Neuron (in vitro differentiated cells): ENCODE data around the gene LAD1.

Experiments used
- H2AFZ ChIP-seq: one replicate; pipeline ENCODE4 v1.6.1; 2013; ENCODE audit warnings: low read depth, mild to moderate bottlenecking, inconsistent platforms, low read length, moderate library complexity
- H3K27me3 ChIP-seq: one replicate; pipeline ENCODE4 v1.6.1; 2013; ENCODE audit warnings: low read length; ENCODE audit not compliant: insufficient read depth
- H3K36me3 ChIP-seq: one replicate; pipeline ENCODE4 v1.6.1; 2013; ENCODE audit warnings: low read length; ENCODE audit not compliant: insufficient read depth
- H3K4me1 ChIP-seq: one replicate; pipeline ENCODE4 v1.6.1; 2013; ENCODE audit warnings: low read length; ENCODE audit not compliant: insufficient read depth
- H3K4me3 ChIP-seq: 2 replicates; pipeline ENCODE4 v1.5.1; 2013; ENCODE audit warnings: mild to moderate bottlenecking, low read length, moderate library complexity
- H3K9me3 ChIP-seq: one replicate; pipeline ENCODE4 v1.6.1; 2013; ENCODE audit warnings: low read length

LAD1 gene, protein sequence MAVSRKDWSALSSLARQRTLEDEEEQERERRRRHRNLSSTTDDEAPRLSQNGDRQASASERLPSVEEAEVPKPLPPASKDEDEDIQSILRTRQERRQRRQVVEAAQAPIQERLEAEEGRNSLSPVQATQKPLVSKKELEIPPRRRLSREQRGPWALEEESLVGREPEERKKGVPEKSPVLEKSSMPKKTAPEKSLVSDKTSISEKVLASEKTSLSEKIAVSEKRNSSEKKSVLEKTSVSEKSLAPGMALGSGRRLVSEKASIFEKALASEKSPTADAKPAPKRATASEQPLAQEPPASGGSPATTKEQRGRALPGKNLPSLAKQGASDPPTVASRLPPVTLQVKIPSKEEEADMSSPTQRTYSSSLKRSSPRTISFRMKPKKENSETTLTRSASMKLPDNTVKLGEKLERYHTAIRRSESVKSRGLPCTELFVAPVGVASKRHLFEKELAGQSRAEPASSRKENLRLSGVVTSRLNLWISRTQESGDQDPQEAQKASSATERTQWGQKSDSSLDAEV

GRCh38 chr1:201399018-201399351 lies at the start of gene LAD1:
LAD1 (minus strand) TSS chr1:201399324; CDS start chr1:201399306, 18 bp downstream.
- Histone ChIP-seq H3K4me3 (no peak within 1 kb of the TSS), H3K4me1 (no peaks in the 10 kb centered on the region)

GRCh38 chr1:201447903-201448871 lies 49.1 kb upstream of the LAD1 start:
- no peaks in the 10 kb centered on the region for H3K36me3 ChIP-seq
- H3K9me3 ChIP-seq = no peaks in the 10 kb centered on the region
- no peak overlapping the region for H2AFZ ChIP-seq
- H3K27me3 ChIP-seq = peaks cover 5% of the 10 kb centered on the region
- H3K4me3 ChIP-seq = no peak overlapping the region
- H3K4me1 ChIP-seq = peaks cover 22% of the 10 kb centered on the region

More at GRCh38 chr1:201399018-201399351, at the start of gene LAD1:
- peaks cover 78% of the 10 kb centered on the region for H3K27me3 ChIP-seq
- H3K9me3 ChIP-seq = no peaks in the 10 kb centered on the region
- no peaks in the 10 kb centered on the region for H3K36me3 ChIP-seq
- H2AFZ ChIP-seq = no peak within 1 kb of the TSS

- peaks cover 15% of the 10 kb centered on the region for H3K4me1 ChIP-seq
- peaks cover 5% of the 10 kb centered on the region for H3K27me3 ChIP-seq
- H3K4me3 ChIP-seq = no peak overlapping the region
- no peaks in the 10 kb centered on the region for H3K36me3 ChIP-seq
- H3K9me3 ChIP-seq = no peaks in the 10 kb centered on the region
- H2AFZ ChIP-seq = no peak overlapping the region
Measured at GRCh38 chr1:201445310-201445709, 46.2 kb upstream of the LAD1 start.

DNA sequence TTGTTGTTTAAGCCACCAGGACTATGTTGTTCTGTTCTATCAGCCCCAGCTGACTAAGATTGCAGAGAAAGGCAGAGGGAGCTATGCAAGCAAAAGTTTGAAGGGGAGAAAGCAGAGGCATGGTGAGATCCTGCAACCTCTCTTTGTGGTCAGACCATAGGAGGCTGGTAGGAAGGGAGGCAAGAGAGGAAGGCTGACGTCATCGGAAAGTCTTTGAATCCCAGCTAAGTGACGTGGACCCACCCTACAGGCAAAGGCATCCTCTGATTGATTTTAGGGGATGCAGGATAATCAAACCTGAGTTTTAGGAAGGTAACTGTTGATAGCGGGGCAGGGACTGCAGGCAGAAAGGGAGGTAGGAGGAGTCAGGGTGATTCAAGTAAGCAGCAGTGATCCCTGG lies 45.7 kb upstream of the LAD1 start:
- Histone ChIP-seq H3K4me1 (peaks cover 15% of the 10 kb centered on the region), H2AFZ (no peak overlapping the region), H3K27me3 (peaks cover 5% of the 10 kb centered on the region), H3K36me3 (no peaks in the 10 kb centered on the region), H3K4me3 (no peak overlapping the region), H3K9me3 (no peaks in the 10 kb centered on the region)

GRCh38 chr1:201443747-201444146 lies 44.6 kb upstream of the LAD1 start:
- no peaks in the 10 kb centered on the region for H3K9me3 ChIP-seq
- no peak overlapping the region for H2AFZ ChIP-seq
- H3K4me3 ChIP-seq = no peak overlapping the region
- no peaks in the 10 kb centered on the region for H3K36me3 ChIP-seq
- H3K4me1 ChIP-seq = peaks cover 9% of the 10 kb centered on the region
- H3K27me3 ChIP-seq = peaks cover 5% of the 10 kb centered on the region

DNA sequence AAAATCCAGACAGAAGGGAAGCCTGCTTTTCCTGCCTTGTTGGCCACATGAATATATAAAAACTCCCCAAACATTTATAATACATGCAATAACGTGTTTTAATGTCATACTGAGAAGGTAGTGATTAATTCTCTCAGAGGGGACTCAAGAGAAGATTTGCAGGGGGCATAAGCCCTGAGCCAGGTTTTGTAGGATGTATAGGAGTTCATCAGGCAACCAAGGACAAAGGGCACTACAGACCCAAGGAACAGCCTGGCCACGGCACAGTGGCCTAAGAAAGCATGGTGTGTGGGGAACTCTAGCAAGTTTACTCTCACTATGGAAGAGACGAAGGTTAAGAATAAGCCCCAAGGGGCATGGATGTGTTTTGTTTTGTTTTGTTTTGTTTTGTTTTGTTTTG lies 37.8 kb upstream of the LAD1 start:
- Histone ChIP-seq H3K4me1 (peaks cover 5% of the 10 kb centered on the region), H3K4me3 (no peak overlapping the region), H3K27me3 (no peaks in the 10 kb centered on the region), H3K36me3 (no peaks in the 10 kb centered on the region), H3K9me3 (no peaks in the 10 kb centered on the region), H2AFZ (no peak overlapping the region)

GRCh38 chr1:201436393-201436792 lies 37.3 kb upstream of the LAD1 start:
- no peak overlapping the region for H3K4me3 ChIP-seq
- H3K4me1 ChIP-seq = peaks cover 5% of the 10 kb centered on the region
- no peaks in the 10 kb centered on the region for H3K36me3 ChIP-seq
- H3K27me3 ChIP-seq = no peaks in the 10 kb centered on the region
- H2AFZ ChIP-seq = no peak overlapping the region
- H3K9me3 ChIP-seq = no peaks in the 10 kb centered on the region

GRCh38 chr1:201434266-201434665 lies 35.1 kb upstream of the LAD1 start:
- H3K36me3 ChIP-seq = no peaks in the 10 kb centered on the region
- no peaks in the 10 kb centered on the region for H3K9me3 ChIP-seq
- peaks cover 3% of the 10 kb centered on the region for H3K27me3 ChIP-seq
- H3K4me3 ChIP-seq = no peak overlapping the region
- H2AFZ ChIP-seq = no peak overlapping the region
- H3K4me1 ChIP-seq = peaks cover 5% of the 10 kb centered on the region

DNA sequence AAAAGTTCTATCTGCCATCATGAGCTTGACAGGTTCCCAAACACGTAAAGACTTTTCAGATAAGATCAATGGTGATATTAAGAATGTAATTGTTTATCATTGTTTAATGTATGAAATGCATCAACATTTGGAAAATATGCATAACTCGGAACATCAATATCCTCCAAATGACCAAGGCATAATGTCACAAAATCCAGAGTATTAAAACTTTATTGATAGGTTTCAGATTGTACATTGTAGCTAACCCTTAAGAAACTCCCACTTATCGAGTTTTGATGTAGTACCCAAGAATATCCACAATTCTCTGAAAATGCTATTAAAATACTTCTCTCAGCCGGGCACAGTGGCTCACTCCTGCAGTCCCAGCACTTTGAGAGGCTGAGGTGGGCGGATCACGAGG lies 34.5 kb upstream of the LAD1 start:
- Histone ChIP-seq H3K27me3 (peaks cover 3% of the 10 kb centered on the region), H3K36me3 (no peaks in the 10 kb centered on the region), H3K4me1 (peaks cover 5% of the 10 kb centered on the region), H3K4me3 (no peak overlapping the region), H2AFZ (no peak overlapping the region), H3K9me3 (no peaks in the 10 kb centered on the region)

GRCh38 chr1:201430776-201431175 lies 31.7 kb upstream of the LAD1 start:
- no peaks in the 10 kb centered on the region for H3K9me3 ChIP-seq
- no peak overlapping the region for H2AFZ ChIP-seq
- H3K36me3 ChIP-seq = no peaks in the 10 kb centered on the region
- no peaks in the 10 kb centered on the region for H3K4me1 ChIP-seq
- H3K4me3 ChIP-seq = no peak overlapping the region
- H3K27me3 ChIP-seq = peaks cover 7% of the 10 kb centered on the region

- H2AFZ ChIP-seq = no peak overlapping the region
Measured at GRCh38 chr1:201429736-201430501, 30.8 kb upstream of the LAD1 start.

GRCh38 chr1:201427963-201428362 lies 28.8 kb upstream of the LAD1 start:
- Histone ChIP-seq H2AFZ (no peak overlapping the region), H3K36me3 (no peaks in the 10 kb centered on the region), H3K4me1 (no peaks in the 10 kb centered on the region)

More at GRCh38 chr1:201429736-201430501, 30.8 kb upstream of the LAD1 start:
- no peaks in the 10 kb centered on the region for H3K4me1 ChIP-seq
- no peaks in the 10 kb centered on the region for H3K36me3 ChIP-seq
- H3K4me3 ChIP-seq = no peak overlapping the region
- H3K27me3 ChIP-seq = peaks cover 7% of the 10 kb centered on the region
- H3K9me3 ChIP-seq = no peaks in the 10 kb centered on the region

More at GRCh38 chr1:201427963-201428362, 28.8 kb upstream of the LAD1 start:
- Histone ChIP-seq H3K27me3 (peaks cover 7% of the 10 kb centered on the region), H3K9me3 (no peaks in the 10 kb centered on the region), H3K4me3 (no peak overlapping the region)
